Effector CD8-positive, alpha-beta T cell (primary cell): Measurements from ENCODE around the gene GALNT17.

Experiments used
- DNase-seq: peaks from one replicate; lab custom pipeline; 2025; lab: John Stamatoyannopoulos, UW

GALNT17 gene

DNA sequence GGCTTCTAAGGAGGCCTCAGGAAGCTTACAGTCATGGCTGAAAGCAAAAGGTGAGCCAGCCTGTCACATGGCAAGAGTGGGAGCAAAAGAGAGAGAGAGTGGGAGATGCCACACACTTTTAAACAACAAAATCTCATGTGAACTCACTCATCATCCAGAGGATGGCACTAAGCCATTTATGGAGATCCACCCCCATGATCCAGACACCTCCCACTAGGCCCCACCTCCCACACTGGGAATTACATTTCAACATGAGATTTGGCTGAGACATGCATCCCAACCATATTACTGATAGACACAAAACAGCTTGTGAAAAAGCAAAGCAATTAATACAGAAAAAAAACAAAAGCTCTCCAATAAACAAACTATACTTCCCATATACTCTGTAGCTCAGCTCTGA, 210.3 kb downstream of the GALNT17 start:
- no peak for DNase-seq

DNA sequence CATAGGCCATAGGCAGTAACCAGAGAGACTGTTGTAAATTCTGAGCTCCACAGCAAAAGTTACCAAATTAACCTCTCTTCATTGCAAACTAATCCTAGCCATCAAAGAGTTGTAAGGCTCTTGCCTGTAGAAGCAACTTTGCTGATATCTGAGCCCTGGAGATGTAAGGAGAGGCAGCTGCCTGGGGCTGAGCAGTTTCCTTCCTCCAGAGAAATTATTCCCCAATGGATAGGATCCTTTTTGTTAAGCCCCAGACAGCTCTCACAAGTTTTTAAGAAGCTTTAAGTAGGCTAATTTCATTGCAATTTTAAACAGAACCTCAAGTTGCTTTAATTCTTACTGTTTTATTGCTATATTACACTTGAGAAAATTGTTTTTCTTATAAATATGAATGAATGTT, 211.1 kb downstream of the GALNT17 start:
- no peak for DNase-seq

DNA sequence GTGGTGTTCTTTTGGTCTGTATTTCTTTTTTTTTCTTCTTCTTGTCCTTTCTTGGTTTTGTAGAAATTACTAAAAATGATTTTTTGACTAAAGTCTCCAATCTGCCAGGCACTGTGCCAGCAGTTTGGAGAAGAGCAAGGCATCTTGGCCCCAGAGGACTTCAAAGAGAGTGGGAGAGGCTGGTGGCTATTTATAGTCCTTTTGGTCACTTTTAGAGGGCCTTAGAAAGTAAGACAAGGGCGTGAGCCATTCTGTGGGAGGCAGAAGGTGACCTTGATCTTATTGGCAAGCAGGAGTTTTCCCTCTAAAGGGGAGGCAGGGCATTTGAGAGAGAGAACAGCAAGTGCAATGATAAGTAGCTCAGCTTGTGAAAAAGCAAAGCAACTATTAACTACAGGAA, 211.9 kb downstream of the GALNT17 start:
- DNase-seq, result no peak

DNA sequence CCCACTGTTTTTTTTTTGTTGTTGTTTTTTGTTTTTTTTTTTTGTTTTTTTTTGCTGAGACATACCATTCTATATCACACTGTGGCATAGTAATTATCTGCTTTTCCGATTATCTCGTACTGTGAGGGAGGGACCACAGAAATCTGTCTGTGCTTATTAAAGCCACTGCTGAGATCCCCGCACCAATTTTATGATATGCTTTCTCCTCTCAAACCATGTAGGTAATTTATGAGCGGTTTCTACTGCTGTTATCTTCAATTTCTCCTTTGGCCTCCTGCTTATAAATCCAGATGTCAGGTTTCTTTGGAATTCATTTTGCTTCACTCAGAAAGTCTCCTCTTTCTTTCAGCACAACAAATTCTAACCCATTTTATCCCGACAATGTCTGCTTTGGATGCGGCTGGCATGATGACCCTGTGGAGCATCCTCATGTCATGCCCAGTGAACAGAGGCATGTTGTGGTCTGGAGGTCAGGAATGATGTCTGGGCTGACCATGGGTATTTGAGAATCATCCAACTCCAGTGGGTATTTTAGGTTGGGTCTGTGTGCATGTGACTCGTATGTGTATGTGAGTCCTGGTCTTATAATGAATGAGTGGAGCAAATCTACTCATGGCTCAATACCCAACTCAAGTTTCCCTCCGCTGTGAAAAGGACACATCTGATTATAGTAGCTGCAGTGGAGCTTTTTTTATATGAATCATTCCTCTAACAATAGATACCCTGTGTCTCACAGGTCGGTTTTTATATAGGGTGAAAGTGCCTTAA, 213.4 kb downstream of the GALNT17 start:
- no peak for DNase-seq

DNA sequence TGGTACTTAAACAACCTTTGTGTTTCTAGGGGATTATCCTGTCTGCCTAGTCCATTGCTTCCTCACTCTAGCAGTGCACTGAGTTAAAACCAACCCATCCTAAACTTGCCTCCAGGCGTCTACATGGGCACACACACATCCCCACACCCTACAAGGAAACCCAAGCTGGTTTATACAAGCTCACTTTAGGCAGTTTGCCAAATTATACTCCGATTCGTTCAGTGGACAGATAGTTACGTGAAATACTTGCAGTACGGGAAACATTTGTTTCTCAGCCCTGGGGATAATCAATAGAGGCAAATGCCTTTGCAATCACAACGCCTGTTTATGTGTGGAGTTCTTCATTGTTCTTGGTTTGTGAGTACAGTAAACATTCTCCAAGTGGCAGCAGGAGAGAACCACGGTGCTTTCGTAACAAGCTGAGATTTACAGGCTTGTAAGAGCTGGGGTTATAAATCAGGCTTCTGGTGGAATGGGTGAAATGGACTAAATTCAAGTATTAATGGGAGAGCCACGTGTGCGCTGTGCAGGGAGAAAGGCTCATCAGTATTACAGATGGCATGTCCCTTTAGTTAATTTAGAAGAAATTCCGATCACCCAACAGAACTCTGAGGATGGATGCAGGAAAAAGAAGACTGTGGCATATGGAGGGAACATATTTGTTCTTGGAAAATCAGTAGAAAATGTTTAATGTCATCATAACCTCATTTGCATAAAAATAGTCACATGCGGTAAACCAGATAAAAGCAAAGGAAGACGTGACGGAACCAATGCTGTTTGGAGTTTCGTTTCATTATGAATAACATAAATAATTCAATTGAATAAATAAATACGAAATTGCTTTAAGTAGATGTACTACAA, 217.1 kb downstream of the GALNT17 start:
- no peak for DNase-seq

DNA sequence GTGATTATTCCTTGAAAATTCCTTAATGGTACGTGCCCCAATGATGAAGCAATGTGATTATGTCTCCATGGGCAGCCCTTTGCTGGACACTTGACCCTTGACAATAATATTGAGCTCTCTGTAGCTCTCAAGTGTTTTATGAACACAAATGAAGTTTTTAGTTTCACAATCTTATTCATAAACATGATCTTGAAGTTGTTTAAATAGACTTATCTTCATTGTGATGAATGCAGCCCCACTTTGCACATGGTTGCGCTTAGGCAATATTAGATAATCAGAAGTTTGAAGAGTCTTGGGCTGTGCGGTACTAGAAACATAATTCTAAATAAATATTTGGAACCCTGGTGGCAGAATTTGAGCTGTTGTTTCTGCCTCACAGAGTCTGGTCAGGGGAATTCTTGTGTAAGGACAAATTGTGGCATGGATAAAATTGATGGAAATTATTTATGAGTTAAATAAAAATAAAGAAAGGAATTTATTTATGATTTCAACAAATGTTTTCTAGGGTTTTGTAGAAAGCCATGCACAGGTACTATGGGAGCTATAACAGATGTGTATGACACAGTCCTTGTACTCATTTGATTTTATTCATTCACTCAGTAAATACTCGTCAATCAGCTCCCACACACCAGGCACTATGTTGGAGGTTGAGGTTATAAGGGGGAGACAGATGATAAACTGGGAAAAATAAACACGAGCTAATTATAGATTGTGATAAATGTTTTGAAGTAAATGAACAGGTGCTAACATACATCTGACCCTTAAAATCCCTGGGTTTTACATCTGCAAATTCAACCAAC, 217.9 kb downstream of the GALNT17 start:
- DNase-seq, result no peak

DNA sequence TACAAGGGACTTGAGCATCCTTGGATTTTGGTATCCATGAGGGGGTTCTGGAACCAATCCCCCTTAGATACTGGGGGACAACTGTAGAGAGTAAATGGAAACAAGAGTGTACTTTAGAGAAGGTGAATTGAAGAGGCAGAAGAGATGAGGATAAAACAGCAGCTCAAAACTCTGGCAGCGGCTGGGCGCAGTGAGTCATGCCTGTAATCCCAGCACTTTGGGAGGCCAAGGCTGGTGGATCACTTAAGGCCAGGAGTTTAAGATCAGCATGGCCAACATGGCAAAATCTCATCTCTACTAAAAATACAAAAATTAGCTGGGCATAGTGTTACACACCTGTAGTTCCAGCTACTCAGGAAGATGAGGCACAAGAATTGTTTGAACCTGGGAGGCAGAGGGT, 218.7 kb downstream of the GALNT17 start:
- no peak for DNase-seq

DNA sequence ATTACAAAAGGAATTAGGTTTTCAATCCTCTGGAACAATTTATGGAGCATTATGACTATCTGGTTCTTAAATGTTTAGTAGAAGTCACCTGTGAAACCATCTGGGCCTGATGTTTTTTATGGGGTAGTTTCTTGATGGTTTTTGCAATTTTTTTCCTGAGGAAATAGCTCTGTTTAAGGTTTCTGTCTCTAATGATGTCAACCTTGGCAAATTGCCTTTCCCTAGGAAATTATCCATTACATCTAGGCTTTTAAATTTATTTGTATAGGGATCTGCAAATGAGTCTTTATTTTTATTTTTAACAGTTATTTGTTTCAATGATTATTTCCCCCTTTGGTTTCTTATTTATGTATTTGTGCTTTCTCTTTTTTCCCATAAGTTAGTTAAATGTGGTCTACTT, 222.8 kb downstream of the GALNT17 start:
- no peak for DNase-seq

DNA sequence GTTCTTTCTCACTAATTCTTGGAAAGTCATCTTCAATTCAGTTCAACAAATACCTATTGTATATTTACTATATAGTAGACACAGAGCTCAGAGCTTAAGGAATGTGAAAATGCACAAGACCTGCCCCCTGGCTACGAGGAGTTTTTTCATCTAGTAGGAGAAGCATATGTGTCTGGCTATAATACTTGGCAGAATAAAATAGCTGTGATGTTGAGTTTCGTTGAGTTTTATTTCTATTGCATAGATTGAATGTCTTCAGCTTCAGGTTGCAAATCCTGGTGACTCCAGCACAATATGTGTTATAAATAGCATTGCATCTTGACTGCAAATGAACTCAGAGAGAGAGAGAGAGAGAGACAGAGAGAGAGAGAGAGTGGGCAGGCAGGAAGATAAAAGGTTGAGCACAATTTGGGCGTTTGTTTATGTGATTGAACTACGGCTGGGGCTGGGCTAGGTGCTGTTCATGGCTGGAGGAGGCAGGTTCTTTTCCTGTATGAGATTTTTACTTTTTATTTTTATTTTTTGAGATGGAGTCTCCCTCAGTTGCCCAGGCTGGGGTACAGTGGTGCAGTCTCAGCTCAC, 229.6 kb downstream of the GALNT17 start:
- no peak for DNase-seq

DNA sequence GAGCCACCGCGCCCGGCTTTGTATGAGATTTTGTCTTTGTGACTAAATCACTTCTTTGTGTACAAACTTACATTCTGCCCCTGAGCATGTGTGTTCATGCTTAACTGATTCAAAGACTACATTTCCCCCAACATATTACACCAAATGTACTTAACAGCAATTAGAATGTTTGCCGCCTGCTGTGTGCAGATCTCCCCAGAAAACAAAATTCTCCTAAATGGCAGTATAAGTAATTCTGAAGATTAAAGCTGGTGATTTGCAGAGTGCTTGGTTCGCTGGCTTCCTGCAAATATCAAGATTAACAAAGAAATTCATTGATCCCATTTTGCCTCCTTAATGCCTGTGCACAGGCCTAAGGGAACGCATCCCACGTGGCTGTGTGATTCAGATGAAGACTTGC, 230.3 kb downstream of the GALNT17 start:
- no peak for DNase-seq

DNA sequence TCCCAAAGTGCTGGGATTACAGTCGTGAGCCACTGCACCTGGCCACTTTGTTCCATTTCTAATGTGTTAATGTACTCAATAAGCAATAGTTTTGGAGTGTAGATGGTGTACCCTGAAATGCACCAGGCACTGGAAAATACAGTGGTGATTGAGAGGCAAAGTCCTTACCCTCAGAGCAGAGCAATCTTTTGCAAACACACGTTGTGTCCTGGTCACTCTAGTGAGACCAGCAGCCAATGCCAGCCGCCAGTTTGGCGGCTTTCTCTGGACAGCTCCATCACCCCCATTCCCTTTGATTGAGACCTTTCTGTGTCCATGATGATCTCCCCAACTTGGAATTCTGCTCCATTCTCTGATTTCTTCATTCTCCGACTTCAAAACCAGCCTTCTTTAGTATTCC, 231.3 kb downstream of the GALNT17 start:
- DNase-seq, result no peak

DNA sequence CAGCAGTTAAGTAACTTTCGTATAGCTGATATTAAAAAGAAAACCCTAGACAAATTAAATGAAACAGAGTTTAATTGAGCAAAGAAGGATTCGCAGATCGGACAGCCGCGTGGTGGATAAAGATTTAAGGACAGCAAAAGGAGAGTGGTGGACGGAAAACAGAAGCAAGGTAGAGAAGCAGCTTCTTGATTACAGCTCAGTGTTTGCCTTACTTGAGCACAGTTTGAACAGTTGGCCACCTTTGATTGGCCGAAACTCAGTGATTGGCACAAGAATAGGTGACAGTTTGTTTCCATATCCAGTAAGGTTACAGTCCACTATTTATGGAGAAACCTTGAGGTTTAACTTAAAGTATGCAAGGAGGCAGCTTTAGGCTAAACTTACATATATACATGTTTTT, 231.7 kb downstream of the GALNT17 start:
- DNase-seq, result no peak

DNA sequence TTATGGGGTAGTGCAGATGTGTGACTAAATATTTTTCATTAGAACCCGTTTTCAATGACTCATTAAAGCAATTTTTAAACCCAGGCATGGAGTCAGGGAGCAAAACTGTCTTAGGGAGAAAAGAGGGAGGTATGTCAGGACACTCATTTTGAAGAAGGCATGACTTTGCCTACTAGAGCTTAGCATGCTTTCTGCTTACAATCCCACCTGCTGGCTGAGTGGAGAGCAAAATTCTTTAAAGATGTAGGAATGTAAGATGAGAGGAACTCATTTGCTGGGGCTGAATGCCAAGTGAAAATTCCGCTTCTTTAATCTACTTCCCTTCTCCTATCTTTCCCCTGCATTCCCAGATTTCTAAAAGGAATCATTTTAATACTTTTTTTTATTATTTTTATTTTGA, 232.6 kb downstream of the GALNT17 start:
- no peak for DNase-seq

DNA sequence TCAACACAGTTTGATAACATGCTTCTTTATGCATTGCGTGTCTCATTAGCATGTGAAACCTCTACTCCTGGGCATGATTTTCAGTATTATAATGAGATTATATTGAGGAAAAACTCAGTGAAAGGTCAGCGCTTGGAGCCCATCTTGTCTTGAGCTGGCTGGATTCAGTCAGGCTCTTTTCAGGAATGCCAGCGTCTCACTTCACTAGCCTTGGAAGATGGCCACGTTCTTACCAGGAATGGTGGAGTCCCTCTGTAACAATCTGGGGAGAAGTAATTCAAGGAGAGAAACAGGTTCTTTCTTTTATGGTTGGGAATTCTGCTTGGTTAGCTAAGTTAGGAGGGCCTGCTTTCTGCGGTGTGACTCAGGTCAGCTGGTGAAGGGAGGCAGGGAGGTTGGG, 241.0 kb downstream of the GALNT17 start:
- DNase-seq, result no peak

DNA sequence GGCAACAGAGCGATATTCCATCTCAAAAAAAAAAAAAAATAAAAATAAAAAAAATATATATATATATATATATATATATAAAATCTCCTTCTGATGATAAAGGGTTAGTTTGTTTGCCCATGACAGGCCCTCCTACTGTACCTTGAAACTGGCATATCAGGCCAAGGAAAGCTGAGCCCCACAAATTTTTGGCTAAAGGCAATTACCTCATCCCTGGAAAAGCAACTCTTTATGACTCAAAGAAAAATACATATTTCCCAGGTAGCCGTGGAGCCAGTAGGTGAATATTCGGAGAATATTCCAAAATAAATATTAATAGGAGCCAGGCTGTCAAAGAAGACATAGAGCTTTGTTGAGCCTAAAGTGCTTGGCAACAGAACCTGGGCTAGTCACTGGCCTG, 245.1 kb downstream of the GALNT17 start:
- no peak for DNase-seq

DNA sequence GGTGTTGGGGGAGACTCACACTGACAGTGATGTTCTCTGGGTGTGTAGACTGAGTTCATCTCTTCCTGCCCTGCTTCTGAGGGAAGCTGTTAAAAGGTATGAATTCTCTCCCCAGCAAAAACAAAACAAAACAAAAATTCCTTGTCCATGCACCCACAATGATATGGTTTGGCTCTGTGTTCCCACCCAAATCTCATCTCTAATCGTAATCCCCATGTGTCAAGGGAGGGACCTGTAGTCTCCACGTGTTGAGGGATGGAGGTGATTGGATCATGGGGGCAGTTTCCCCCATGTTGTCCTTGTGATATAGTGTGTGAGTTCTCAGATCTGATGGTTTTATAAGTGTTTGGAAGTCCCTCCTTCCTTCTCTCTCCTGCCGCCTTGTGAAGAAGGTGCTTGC, 245.5 kb downstream of the GALNT17 start:
- DNase-seq, result no peak

DNA sequence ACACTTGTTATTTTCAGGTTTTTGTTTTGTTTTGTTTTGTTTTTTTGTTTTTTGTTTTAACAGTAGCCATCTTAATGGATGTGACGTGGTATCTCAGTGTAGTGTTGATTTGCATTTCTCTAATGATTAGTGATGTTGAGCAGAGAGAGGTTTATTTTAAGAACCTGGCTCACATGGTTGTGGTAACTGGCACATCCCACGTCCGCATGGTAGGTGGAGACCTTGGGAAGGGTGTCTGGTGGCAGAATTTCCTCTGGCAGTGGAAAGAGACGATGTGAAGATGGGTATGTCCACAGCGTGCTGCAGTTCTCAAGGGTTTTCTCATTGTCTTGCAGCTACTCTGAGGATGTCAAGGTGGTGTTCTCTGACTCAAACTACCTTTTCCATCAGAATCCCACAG, 252.2 kb downstream of the GALNT17 start:
- no peak for DNase-seq

DNA sequence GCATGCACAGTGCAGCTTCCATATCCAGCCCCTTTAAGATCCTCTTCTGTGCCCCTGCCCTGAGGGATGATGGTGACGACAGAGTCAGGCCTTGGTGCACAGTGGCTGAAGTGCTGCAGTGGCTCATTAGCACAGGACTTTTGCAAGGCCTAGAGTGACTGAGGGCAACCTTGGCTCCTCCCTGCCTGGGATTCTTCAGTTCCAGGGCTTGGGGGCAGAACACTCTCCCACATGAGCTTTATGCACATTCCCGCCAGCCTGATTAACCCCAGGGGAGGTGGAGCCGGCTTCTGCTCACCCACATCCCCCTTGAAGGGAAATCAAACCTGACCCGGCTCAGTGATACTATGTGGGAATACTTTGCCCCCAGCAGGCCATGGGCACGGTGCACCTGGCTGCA, 253.4 kb downstream of the GALNT17 start:
- DNase-seq, result no peak

DNA sequence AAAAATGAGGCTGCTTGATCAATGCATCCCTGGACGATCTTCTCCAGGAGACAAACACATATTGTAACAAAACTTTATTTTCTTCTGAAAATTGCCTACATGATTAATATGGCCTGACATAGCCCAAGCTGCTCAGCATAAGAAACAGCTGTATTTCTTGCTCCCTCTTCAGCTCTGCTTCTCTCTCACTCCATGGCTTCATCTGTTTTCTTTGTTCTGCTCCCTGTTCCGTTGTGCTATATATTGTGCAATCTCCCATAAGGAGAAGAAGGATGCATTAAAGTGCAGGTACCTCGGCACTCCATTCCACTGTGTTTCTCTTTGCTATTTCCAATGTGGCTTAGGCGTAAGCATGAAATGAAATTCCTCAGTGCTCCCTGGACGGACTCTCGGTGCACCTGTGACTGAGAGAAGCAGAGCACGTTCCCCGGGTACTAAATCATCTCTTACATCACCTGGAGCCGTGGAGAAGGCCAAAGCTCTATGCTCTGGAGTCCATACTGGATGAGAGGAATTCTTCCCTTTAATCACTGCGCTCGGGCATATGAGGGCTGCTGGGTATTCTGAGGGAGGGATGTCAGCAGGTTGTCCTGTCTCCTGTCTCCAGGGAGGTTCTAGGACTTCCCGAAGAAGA, 254.3 kb downstream of the GALNT17 start:
- DNase-seq, result no peak

DNA sequence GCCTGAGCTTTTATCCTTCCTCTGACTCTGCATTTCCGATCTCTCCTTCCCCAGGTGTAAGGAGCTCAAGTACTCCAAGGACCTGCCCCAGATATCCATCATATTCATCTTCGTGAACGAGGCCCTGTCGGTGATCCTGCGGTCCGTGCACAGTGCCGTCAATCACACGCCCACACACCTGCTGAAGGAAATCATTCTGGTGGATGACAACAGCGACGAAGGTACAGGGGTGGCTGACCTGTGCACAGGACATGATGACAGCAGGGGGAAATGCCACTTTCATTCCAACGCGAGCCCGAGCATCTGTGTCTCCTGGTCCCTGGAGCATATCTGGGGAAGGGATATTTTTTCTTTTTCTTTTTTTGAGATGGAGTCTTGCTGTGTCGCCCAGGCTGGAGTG, 256.2 kb downstream of the GALNT17 start:
- DNase-seq, result no peak

DNA sequence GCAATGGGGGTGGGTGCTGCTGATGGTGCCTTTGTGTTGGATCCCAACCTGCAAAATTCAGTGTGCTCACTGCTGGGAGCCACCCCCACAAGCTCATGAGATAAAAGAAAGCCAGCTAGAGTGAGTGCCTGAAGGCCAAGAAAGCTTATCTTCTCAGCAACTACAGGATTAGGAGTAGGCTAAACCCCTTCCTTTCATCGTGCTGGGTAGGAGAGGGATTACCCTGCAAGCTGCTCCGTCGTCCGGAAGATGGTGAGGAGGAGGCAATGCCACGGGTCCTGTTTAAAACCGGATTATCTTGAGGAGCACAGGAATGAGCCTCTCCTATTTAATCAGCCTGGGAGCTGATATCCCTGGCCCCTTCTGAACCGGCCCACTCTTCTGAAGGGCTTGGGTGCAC, 258.0 kb downstream of the GALNT17 start:
- no peak for DNase-seq

DNA sequence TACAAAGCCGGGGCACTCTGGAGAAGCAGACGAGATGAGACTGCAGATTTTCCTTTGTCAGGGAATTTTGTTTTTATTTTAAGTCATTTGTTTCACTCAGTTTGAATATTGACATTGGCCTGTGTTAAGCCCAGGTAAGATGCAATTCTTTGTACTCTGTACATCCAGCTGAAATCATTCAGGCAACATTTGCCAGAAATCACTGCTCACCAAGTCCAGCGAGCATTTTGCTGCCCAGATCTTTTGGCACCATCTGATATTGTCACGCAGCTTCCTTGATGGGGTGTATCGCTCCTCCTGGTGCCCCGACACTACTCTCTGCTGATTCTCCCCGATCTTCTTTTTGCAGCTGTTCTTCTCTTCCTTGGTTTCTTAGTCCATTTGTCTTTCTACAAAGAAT, 261.7 kb downstream of the GALNT17 start:
- no peak for DNase-seq
